Mucosa of rectum (tissue), 2 donors: Measurements from ENCODE around the gene KLHL12.

Source experiments
- H3K27ac ChIP-seq, 2 donors: one replicate each; pipeline ENCODE4 v1.7.0; 2013; ENCODE audit warnings: inconsistent platforms in 2 of 2, low read depth in 2 of 2, low read length in 2 of 2
- H3K27me3 ChIP-seq, 2 donors: one replicate each; pipeline ENCODE4 v1.7.0; 2013; ENCODE audit warnings: low read length in 2 of 2; ENCODE audit not compliant: control insufficient read depth in 2 of 2, insufficient read depth in 2 of 2
- H3K36me3 ChIP-seq, 2 donors: one replicate each; pipeline ENCODE4 v1.7.0; 2013; ENCODE audit warnings: low read length in 2 of 2; ENCODE audit not compliant: control insufficient read depth in 2 of 2, insufficient read depth in 2 of 2
- H3K4me1 ChIP-seq, 2 donors: one replicate each; pipeline ENCODE4 v1.7.0; 2013; ENCODE audit warnings: low read length in 2 of 2, mild to moderate bottlenecking in 1 of 2; ENCODE audit not compliant: control insufficient read depth in 2 of 2, insufficient read depth in 2 of 2
- H3K4me3 ChIP-seq, 2 donors: one replicate each; pipeline ENCODE4 v1.7.0; 2013; ENCODE audit warnings: low read length in 2 of 2
- H3K9ac ChIP-seq, 2 donors: one replicate each; pipeline ENCODE4 v1.7.0; 2013; ENCODE audit warnings: low read length in 2 of 2, low read depth in 1 of 2, mild to moderate bottlenecking in 1 of 2
- H3K9me3 ChIP-seq, 2 donors: one replicate each; pipeline ENCODE4 v1.7.0; 2013; ENCODE audit warnings: low read length in 2 of 2; ENCODE audit not compliant: control insufficient read depth in 2 of 2
- donor health status: healthy.
- donor health status: Normal muscosa, but diverticular disease.

KLHL12 gene

GRCh38 chr1:202890392-202890791, 36.6 kb downstream of the KLHL12 start:
- no peak overlapping the region for H3K4me3 ChIP-seq
- no peaks in the 10 kb centered on the region for H3K27me3 ChIP-seq
- no peak overlapping the region for H3K9ac ChIP-seq
- no peak overlapping the region for H3K27ac ChIP-seq
- no peaks in the 10 kb centered on the region for H3K9me3 ChIP-seq
- H3K36me3 ChIP-seq: peaks cover 35 to 36% of the 10 kb centered on the region in 2 donors
- peaks cover 8 to 11% of the 10 kb centered on the region in 2 donors for H3K4me1 ChIP-seq

GRCh38 chr1:202888531-202889360, 38.3 kb downstream of the KLHL12 start, which contains the start of gene RABIF:
Gene RABIF, minus strand, starts transcription at chr1:202889149. Its CDS starts 51 bp downstream, at chr1:202889098.
- H3K4me3 ChIP-seq: peak within 1 kb of the TSS; percentile 93 to 96
- peak within 1 kb of the TSS; percentile 98 to 99 for H3K27ac ChIP-seq

GRCh38 chr1:202888221-202888530, 38.9 kb downstream of the KLHL12 start:
- H3K27me3 ChIP-seq: no peaks in the 10 kb centered on the region
- peak overlapping the region; percentile 98 to 99 for H3K27ac ChIP-seq
- H3K9ac ChIP-seq: peak overlapping the region; percentile 91 to 94
- peaks cover 8 to 11% of the 10 kb centered on the region in 2 donors for H3K4me1 ChIP-seq
- H3K4me3 ChIP-seq: peak overlapping the region; percentile 93 to 96
- H3K36me3 ChIP-seq: peaks cover 17 to 26% of the 10 kb centered on the region in 2 donors
- H3K9me3 ChIP-seq: no peaks in the 10 kb centered on the region

More at GRCh38 chr1:202888531-202889360, 38.3 kb downstream of the KLHL12 start, which contains the start of gene RABIF:
- H3K9ac ChIP-seq: peak within 1 kb of the TSS; percentile 91 to 94
- peaks cover 23 to 31% of the 10 kb centered on the region in 2 donors for H3K36me3 ChIP-seq
- no peaks in the 10 kb centered on the region for H3K9me3 ChIP-seq
- peaks cover 8 to 11% of the 10 kb centered on the region in 2 donors for H3K4me1 ChIP-seq
- H3K27me3 ChIP-seq: no peaks in the 10 kb centered on the region

- no peaks in the 10 kb centered on the region for H3K9me3 ChIP-seq
- no peak overlapping the region for H3K9ac ChIP-seq
- no peak overlapping the region for H3K4me3 ChIP-seq
- H3K27me3 ChIP-seq: no peaks in the 10 kb centered on the region
- no peak overlapping the region for H3K27ac ChIP-seq
- peaks cover 3 to 6% of the 10 kb centered on the region in 2 donors for H3K4me1 ChIP-seq
- peaks cover 12 to 21% of the 10 kb centered on the region in 2 donors for H3K36me3 ChIP-seq
Measured at GRCh38 chr1:202880961-202881460, 46.0 kb downstream of the KLHL12 start.

DNA sequence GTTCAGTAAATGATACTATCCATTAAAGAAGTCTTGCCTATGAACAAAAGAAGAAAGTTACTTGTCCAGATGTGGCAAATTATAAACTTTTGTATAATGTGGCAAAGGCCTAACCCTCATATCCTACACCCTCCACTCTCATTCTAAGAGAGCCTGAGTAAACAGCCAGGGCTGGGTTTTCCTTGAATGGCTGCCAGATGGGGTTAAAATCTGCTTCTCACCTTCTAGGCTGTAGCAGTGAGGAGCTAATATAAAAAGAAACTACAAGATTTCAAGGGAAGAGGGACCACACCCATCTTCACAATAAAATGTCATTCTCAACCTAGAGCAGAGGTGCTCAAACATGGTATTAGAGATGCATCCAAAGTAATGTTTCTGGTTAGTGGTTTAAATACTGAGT, 47.0 kb downstream of the KLHL12 start:
- H3K36me3 ChIP-seq: peaks cover 12 to 21% of the 10 kb centered on the region in 2 donors
- H3K9me3 ChIP-seq: no peaks in the 10 kb centered on the region
- H3K27ac ChIP-seq: no peak overlapping the region
- no peak overlapping the region for H3K4me3 ChIP-seq
- H3K9ac ChIP-seq: no peak overlapping the region
- no peaks in the 10 kb centered on the region for H3K27me3 ChIP-seq
- peaks cover 3 to 6% of the 10 kb centered on the region in 2 donors for H3K4me1 ChIP-seq

- Histone ChIP-seq H3K9ac (no peak overlapping the region), H3K9me3 (no peaks in the 10 kb centered on the region), H3K4me3 (no peak overlapping the region), H3K27ac (no peak overlapping the region), H3K27me3 (no peaks in the 10 kb centered on the region), H3K36me3 (peaks cover 12 to 19% of the 10 kb centered on the region in 2 donors), H3K4me1 (peaks cover 3 to 6% of the 10 kb centered on the region in 2 donors)
Measured at GRCh38 chr1:202879128-202879527, 47.9 kb downstream of the KLHL12 start.

- Histone ChIP-seq H3K4me3 (no peak overlapping the region), H3K27me3 (no peaks in the 10 kb centered on the region), H3K4me1 (no peaks in the 10 kb centered on the region), H3K9ac (no peak overlapping the region), H3K9me3 (no peaks in the 10 kb centered on the region), H3K36me3 (peaks cover 0 to 4% of the 10 kb centered on the region in 2 donors), H3K27ac (no peak overlapping the region)
Measured at GRCh38 chr1:202873026-202873425, 54.0 kb downstream of the KLHL12 start.

GRCh38 chr1:202871367-202871766, 55.7 kb downstream of the KLHL12 start:
- Histone ChIP-seq H3K9me3 (no peaks in the 10 kb centered on the region), H3K36me3 (no peaks in the 10 kb centered on the region), H3K4me1 (no peaks in the 10 kb centered on the region), H3K4me3 (no peak overlapping the region), H3K27me3 (no peaks in the 10 kb centered on the region), H3K27ac (no peak overlapping the region), H3K9ac (no peak overlapping the region)

DNA sequence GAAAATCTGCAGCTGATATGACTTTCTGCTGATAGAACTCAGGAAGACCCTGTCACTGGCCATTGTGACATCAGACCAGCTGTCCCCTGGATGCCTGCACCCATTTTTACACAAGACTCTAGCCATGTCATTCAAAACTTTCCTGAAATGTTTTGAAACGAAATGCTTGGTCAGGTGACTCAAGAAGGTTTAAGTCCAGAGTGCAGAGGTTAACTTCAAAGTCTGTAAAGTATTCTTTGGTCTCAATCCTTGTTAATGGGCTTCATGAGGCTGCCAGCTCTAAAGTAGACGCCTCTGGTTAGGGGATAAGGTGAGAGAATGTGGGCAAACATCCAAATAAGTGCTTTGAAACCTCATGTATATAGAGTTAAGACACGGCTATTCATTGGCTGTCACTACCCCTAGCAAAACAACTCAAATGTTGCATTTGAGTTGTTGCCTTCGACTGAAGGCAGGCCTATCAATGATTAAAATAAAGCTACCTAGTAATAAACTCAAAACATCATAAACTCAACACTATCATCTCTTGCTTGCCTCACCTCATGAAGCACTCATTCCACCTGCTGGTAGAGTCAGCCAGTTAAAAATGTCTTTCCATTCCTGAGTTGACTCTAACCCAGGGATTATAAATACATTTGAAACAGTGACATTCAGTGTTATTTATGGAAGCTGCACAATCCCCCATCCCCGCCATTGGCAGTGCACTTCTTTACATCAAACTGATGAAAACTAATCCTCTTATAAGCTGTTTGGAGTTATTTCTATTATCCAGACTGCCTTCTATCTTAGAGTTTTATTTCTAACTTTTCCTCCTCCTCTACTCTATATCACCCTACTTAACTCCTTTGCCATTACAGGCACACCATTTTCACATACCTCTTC, 64.1 kb downstream of the KLHL12 start:
- H3K27me3 ChIP-seq: no peaks in the 10 kb centered on the region
- H3K9ac ChIP-seq: no peak overlapping the region
- peaks cover 14 to 18% of the 10 kb centered on the region in 2 donors for H3K4me1 ChIP-seq
- no peaks in the 10 kb centered on the region for H3K36me3 ChIP-seq
- no peaks in the 10 kb centered on the region for H3K9me3 ChIP-seq
- H3K4me3 ChIP-seq: no peak overlapping the region
- H3K27ac ChIP-seq: no peak overlapping the region
